GM21360 (cell line): ENCODE results near the gene LBR.
"Not testable (repeated sequence)": the region's sequence is repeated elsewhere in the genome, so short reads cannot be mapped to it uniquely, and the experiment has no call there.

Experiments
- ATAC-seq: cut with Tn5 transposase; IDR thresholded peaks from one replicate; pipeline ENCODE4 v1.9.1; 2021; ENCODE audit warnings: mild to moderate bottlenecking, moderate library complexity; ENCODE audit not compliant: unreplicated experiment

The LBR gene

GRCh38 chr1:225423518-225423855 is 4.4 kb downstream of the LBR start:
- no peak for ATAC-seq

GRCh38 chr1:225422795-225423517 is 4.9 kb downstream of the LBR start:
- ATAC-seq, result no peak

GRCh38 chr1:225422031-225422605 is 5.7 kb downstream of the LBR start:
- no peak for ATAC-seq

GRCh38 chr1:225418598-225418997 is 9.2 kb downstream of the LBR start:
- no peak for ATAC-seq

- ATAC-seq, result no peak
These were observed 9.8 kb downstream of the LBR start for GRCh38 chr1:225418059-225418458.

- no peak for ATAC-seq
These were observed 11.7 kb downstream of the LBR start for GRCh38 chr1:225415967-225416745.

- no peak for ATAC-seq
These were observed 12.5 kb downstream of the LBR start for GRCh38 chr1:225415307-225415706.

GRCh38 chr1:225413708-225414375 is 14.0 kb downstream of the LBR start:
- no peak for ATAC-seq

- no peak for ATAC-seq
These were observed 15.0 kb downstream of the LBR start for GRCh38 chr1:225412803-225413351.

- no peak for ATAC-seq
These were observed 15.5 kb downstream of the LBR start for GRCh38 chr1:225412321-225412720.

- no peak for ATAC-seq
These were observed 17.8 kb downstream of the LBR start for GRCh38 chr1:225410036-225410435.

GRCh38 chr1:225409051-225409450 is 18.8 kb downstream of the LBR start:
- ATAC-seq, result no peak

GRCh38 chr1:225408249-225408648 is 19.6 kb downstream of the LBR start:
- no peak for ATAC-seq

GRCh38 chr1:225407755-225408154 is 20.1 kb downstream of the LBR start:
- ATAC-seq, result no peak

- no peak for ATAC-seq
These were observed 20.7 kb downstream of the LBR start for GRCh38 chr1:225406976-225407725.

GRCh38 chr1:225400968-225401367 is 26.9 kb downstream of the LBR start:
- no peak for ATAC-seq

- no peak for ATAC-seq
These were observed 31.5 kb downstream of the LBR start for GRCh38 chr1:225396357-225396756.

GRCh38 chr1:225389843-225390242 is 38.0 kb downstream of the LBR start:
- no peak for ATAC-seq

- ATAC-seq, result no peak
These were observed 39.5 kb downstream of the LBR start for GRCh38 chr1:225388372-225388771.

GRCh38 chr1:225386860-225387259 is 41.0 kb downstream of the LBR start:
- not testable (repeated sequence) for ATAC-seq

- ATAC-seq, result no peak
These were observed 47.1 kb downstream of the LBR start for GRCh38 chr1:225380691-225381090.
